HG03520 (cell line): ENCODE data around the gene POLN.

Experiments used
- ATAC-seq: cut with Tn5 transposase; IDR thresholded peaks from one replicate; pipeline ENCODE4 v1.9.1; 2021; ENCODE audit warnings: mild to moderate bottlenecking, moderate library complexity; ENCODE audit not compliant: unreplicated experiment

POLN gene

DNA sequence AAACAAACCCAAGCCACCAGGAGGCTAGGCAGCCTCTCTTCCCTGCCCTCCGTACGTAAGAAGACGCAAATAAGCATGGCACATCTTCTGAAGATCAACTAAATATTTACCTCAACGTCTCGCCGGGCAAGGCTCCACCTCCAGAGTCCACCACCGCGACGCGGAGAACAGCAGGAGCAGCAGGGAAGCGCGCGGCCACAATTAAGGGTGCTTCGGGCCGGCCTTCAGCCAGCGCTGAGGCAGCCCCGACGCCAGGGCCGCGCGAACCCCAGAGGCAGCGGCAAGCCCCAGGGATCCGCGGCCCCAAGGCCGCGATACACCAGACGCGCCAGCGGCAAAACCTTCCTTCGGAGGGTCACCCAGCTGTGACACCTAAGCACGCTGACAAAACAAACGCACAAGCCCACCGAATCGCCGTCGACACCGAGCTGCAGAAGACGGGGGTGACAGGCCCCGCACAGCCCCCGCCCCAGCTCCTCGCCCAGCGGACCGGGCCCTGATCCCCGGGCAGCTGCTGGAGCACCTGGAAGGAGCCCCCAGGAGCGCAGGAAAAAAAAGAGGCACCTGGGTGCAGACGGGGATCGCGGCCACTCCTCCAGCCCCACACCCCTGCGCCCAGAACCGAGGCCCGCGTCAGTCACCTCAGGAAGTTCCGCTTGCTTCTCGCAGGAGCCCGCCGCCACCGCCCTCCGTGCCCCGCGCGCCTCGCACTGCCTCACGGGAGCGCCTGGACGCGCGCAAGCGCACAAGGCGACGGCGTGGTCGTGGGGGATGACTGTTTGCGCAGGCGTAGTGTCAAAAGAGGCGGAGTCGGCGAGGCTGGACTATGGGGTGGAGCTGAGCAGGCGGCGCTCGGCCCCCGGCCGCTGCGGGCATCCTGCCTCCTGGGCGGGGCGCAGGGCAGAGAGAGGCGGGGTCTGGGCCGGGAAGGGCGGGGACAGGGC lies at the start of gene POLN, which contains the start of gene HAUS3:
Gene POLN, minus strand, starts transcription at position 712 of the 944 bp plus-strand sequence. CDS start 12,890 bp downstream, outside the sequence.
Gene HAUS3, minus strand, starts transcription at position 712 of the 944 bp plus-strand sequence. CDS start 1,175 bp downstream, outside the sequence.
- peak; percentile 79 for ATAC-seq

DNA sequence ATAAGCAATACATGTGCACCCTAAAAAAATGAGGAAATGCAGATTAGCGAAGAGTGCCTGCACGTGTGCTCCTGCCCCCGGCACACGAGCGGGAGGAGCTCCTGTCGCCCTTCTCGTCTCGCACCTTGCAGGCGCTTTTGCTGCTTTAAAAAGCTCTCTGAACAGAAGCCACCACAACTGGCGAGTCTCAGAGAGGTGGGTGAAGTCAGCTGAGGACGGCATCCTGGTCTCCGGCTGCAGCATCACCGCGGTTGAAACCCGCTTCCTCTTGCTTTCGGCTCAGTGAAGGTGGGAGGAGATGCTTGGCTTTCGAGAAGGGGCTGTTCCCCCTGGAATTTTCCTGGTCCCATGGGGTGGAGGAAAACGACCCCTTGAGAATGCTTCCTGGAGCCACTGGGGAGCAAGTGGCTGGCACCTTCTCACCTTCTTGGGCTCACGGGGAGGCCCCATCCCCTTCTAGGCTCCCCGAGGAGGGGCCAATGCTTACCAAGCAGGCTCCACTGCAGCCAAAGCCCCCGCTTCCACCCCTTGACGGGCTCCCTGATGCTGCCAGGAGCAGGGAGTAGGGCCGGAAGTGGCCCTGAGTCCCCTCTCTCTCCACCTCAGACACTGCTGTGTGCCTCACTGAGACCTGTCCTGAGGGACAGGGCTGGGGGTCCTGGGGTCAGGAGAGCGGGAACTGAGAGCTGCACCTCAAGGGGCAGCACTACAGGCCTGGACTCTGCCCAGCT lies 49.2 kb upstream of the POLN start:
- ATAC-seq = no peak

DNA sequence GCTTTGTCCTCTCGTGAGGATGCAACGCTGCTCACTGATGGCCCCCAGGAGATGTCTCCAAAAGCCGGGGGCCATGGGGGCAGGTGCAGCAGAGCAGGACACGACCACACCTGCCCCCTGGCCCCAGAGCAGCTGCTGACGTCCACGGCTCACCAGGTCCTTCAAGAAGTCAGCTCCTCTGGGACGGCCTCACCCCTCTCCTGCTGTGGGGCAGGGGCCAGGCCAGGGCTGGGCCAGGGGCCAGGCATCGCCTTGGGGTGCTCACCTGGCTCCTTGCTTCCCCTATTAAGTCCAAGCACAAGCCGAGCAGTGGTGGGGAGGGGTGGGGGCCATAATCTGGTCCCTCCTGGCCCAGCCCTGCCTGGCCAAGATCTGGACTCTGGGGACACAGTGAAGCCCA lies 48.6 kb upstream of the POLN start:
- no peak for ATAC-seq

DNA sequence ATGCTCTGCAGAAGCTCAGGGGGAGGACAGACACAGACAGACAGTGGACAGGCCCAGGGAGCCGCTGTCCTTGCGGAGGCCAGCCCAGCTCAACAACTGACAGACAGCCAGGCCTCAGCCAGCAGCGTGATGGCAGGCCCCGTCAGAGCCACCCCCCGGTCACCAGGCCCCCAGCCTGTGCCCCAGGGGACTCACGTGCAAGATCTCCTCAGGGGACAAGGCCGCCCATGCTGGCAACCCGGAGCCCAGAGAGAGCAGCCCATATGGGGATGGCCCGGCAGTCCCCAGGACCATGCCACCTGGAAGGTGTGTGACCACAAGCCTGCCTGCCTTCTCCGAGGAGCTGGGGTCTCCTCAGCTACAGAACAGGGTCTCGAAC lies 48.0 kb upstream of the POLN start:
- ATAC-seq = no peak

DNA sequence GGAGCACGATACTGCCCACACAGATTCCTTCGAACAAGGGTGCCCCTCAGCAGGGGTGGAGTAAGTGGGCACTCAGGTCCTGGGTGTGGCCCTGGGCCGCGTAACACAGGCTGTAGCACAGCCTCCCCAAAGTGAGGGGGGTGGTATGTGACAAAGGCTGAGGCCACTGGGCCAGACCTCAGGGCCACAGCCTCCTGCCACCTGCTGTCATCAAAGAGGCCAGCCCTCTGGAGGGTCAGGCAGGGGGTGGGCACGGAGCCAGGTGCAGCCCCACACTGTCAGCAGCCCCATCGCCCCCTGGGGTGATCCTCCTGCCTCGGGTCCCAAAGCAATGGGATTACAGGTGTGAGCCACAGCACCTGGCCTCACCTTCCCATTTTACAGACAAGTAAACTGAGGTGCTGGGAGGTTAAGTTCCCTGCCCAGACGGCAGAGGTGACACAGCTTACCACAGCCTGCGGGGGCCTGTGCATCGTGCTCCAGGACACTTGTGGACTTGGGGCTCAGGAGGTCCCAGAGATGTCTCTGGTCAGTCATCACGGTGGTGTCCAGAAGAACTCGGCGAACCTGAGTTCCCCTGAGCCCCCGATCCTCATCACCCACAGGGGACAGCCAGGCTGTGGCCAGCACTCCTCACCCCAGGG lies 47.5 kb upstream of the POLN start:
- ATAC-seq = no peak

DNA sequence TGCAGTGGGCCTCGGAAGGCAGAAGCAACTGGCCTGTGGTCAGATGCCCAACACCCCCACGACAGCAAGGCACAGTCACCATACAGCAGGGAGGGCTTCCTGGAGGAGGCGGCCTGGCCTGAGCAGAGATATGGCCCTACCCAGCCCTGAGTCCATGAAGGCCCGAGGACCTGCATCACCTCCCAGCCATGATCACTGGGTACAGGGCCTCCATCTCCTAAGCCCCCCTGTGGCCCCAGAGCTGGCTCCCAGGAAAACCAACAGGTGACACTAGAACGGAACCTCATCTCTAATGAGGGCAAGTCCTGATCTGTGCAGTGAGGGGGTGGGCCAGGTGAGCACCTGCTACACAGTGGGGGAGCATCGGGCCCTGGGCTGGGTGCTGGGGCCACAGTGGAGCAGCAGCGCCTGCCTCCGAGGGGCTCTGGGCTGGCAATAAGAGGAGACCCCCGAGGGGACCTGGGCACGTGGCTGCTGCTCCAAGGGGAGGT lies 46.2 kb upstream of the POLN start:
- no peak for ATAC-seq

DNA sequence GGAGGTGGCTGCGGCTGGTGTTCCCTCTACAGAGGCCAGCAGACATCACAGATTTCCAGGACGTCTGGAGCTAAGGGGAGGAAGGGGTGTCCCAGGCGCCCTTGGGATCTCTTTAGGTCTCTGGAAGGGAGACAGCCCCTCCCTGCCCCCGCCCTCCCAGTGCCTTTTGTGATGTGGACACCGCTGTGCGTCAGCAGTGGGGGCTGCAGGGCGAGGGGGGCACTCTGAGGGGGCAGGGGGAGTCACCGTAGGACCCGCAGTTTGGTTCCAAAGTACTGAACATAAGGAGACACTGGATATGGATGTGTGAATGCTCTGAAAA lies 45.6 kb upstream of the POLN start:
- no peak for ATAC-seq

DNA sequence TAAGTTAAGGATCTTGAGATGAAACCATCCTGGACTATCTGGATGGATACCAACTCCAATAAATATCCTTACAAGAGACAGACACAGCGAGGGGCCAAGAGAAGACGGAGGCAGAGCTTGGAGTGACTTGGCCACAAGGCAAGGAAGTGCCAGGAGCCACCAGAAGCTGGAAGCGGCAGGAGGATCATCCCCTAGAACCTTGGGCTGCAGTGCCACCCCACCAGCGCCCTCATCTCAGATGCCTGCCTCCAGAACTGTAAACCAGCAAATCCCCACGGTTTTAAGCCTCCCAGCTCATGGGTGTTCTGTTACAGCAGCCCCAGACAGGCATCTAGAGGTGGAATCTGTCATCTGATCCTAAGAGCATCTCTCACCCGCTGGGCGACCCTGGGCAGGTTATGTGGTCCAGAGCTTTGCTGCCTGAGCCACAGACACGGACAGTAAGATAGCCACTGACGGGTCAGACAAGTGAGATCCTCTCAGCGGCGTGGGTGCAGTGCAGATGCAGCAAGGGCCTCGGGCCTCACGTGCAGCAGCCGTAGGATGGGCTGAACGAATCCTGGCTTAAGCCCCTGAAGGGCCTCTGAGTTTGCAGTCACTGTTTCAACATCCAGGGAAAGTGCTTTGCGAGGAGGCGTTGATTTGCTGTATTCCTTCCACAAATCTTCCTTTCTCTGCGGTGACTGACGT lies 45.1 kb upstream of the POLN start:
- ATAC-seq = no peak

DNA sequence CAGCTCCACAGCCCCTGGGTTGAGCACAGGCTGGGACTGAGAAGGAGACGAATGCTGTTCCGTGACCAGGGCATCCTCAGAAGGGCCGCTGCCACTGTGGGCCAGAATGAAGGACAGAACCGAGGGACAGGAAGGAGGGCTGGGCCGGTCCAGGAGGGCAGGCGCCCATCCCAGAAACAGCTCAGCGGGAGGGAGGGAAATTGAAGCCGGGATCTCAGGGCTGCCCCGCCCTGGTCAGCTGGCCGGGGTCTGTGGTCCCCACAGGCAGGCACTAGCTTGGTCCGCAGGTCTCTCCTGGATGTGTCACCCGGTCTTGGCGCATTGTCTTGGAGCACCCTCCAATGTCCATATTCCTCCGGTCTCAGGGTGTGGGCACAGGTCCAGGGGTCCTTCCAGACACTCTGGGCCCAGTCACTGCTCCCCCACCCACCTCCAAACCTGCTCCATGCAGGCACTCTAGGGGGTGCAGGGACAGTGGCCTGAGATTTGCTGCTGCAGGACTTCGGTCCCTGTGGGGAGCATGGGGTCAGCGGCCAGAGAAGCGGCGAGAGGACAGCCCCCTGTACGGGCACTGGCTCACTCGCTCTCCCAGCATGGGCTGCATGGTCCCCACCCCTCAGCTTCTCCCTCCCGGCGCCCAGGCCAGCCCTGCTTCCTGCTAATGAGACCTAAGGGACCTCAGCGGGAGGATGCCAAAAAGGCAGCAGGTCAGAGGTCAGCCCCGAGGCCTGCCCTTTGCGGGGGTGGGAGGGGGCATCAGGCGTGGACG lies 43.9 kb upstream of the POLN start:
- no peak for ATAC-seq

DNA sequence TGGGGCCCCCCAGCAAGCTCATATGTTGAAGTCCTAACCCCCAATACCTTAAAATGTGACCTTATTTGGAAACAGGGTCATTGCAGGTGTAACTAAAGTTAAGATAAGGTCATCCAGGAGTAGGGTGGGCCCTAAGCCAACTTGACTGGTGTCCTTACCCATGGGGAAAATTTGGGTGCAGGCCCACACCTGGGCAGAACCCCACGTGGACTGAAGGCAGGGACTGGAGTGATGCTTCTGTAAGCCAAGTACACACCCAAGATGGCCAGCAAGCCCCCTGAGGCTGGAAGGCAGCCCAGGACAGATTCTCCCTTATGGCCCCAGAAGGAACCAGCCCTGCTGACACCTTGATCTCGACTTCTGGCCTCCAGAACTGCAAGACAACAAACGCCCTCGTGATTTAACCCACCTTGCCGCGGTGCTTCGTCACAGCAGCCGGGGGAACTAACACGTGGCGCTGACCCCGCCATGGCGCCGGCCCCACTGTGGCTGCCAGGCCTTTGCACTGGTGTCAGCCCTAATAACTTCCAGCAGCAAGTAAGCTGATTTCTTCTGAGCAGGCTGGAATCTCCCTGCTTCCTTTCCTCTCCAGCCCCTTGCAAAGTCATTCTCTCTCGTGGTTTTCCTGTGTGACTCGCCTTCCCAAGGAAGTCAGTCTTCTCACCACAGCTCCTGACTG lies 43.2 kb upstream of the POLN start:
- ATAC-seq = no peak

DNA sequence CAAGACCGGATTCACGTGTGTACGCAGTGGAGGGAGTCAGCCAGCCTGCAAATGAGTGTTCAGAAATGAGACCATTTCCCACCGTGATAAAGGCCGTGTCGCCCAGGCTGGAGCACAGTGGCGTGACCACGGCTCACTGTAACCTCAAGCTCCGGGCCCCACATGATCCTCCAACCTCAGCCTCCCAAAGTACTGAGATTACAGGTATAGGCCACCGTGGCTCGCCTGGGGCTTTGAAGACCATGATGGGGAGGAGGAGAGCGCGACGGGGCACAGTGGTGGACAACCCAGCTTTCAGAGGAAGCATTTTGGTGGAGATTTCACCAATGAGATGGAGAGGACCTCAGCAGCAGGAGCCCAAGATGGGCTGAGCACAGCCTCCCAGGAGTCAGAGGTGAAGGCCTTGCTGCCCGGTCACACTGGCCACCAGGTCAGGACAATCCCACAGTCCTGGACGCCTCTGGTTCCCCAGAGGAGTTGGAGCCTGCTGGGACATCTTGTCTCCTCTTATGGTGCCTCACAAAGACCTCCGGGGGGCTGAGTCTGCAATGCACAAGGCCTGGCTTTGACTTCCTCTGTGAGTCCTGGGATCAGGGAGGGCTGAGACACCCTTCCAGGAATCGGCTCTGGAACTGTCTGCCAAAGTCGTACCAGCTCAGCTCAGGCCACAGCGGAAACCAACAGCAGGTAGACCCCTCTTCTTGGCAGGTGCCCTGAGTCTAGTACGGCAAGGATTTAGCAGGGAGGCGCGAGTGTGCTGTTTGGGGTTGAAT lies 42.4 kb upstream of the POLN start:
- ATAC-seq = no peak

DNA sequence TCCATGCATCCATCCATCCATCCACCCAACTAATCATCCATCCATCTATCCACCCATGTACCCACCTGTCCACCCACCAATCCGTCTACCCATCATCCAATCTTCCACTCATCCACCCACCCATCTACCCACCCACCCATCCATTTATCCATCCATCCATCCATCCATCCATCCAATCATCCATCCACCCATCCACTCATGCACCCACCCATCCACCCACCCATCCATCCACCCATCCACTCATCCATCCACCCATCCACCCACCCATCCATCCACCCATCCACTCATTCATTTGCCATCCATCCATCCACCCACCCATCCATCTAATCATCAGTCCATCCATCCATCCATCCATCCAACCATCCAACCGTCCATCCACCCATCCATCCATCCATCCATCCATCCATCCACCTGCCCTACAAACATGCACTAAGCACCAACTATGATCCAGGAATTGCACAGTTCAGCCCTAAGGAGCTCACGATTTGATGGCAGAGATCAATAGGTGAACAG lies 41.3 kb upstream of the POLN start:
- ATAC-seq = no peak

DNA sequence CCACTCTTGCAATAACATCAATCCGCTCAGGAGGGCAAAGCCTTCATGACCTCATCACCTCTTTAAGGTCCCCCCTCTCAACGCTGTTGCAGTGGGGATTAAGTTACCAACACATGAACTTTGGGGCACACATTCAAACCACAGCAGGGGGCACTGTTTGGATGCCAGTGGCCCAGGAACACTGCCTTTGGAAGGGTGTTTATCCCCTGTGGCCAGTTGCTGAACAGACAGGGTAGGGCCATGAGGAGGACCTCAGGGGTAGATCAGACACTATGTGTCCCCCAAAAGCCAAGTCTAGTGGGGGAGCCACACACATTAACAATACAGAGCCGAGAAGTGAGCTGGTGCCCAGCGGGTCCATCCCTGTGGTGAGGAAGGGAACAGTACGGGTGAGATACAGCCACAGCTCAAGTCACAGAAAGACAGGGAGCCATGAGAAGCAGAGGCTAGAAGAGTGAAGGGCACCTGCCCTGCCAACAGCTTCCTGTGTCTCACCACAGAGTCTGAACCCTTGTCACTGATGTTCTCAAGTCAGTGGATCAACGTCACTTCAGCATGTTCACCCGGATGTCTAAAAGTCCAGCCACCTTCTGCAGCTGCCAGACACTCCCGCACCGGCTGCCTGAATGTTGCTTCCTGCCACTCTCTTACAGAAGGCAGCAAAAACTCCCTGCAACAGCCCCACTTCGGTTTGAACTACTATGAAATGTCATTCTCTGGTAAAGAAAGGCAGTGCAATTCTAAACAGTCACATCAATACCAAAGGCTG lies 39.8 kb upstream of the POLN start:
- peak; percentile 50 for ATAC-seq

DNA sequence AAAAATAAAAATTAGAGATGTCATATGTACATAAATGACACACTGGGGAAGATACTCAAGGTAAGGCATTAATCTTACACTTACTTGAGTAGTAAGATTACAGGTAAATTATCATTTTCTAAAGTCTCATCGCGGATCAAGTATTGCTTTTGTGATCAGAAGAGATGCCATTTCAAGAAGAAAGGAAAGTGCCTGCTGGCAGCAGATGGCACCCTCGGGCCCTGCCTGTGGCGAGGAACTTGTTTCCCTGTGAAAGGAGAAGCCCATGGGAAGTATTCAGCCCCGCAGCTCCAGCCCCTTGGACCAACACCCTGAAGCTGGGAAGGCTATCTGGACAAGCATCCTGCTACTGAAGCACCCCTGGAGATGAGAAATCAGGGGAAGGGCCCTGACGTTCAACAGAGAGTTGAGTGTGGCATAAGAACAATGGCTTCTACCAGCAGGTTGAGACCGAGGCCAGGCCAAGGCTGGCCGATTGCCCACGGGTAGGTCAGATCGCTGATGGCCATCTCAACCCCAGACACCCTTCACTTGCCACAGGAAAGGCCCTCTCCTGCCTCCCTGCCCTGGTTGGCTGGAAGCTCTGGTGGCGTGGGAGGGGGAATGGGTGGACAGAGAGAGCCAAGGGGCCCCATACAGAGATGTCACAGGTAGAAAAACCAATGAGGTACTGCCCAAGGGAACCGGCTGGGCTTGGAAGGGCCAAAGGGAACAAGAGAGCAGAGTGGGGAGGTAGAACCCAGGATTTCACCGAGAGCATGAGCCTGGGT lies 38.8 kb upstream of the POLN start:
- ATAC-seq = no peak

DNA sequence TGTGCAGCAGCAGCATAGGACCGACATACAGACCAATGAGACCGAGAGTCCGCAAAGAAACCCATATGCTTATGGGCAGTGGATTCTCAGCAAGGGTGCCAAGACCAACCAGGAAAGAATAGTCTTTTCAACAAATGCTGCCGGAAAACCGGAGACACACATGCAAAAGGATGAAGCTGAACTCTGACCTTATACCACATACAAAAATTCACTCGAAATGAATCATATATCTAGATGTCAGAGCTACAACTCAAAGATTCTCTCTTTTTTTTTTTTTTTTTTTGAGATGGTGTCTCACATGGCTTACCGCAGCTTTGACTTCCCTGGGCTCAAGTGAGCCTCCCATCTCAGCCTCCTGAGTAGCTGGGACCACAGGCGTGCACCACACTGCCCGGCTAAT lies 36.0 kb upstream of the POLN start:
- ATAC-seq = no peak

DNA sequence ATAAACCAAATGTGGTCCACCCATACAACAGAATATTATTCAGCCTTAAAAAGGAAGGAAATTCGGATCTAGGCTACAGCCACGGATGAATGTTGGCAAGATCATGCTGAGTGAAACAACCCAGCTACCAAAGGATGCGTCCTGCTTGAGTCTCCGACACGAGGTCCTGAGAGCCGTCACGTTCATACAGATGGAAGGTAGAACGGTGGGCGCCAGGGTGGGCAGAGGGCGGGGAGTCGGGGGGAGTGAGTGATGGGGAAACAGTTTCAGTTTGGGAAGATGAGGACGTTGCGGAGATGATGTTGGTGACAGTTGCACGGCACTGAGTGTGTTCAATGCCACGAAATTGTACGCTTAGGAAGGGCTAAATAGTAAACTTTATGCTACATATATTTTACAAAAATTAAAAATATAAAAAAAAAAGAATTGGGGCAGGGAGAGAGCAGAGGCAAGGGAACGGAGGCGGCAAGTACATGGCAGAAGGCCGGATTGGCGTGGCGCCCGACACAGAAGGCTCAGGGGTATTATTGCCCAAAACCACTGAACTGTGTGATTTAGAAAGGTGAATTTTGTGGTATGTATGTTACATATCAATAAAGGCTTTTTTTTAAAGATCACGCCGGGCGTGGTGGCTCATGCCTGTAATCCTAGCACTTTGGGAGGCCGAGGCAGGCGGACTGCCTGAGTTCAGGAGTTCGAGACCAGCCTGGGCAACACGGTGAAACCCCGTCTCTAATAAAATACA lies 34.8 kb upstream of the POLN start:
- no peak for ATAC-seq
